GM12878 (cell line): Measurements from ENCODE around the gene MAML3.

Experiments used
- CREM ChIP-seq: IDR thresholded peaks from 2 replicates; pipeline ENCODE4 v1.6.1; 2014; ENCODE audit warnings: antibody characterized with exemption, low read depth
- CTCF ChIP-seq, 3 experiments: IDR thresholded peaks in 2 of 3; conservative IDR thresholded peaks in 1 of 3; 2 replicates each; pipeline ENCODE4 v1.5.1; 2011; ENCODE audit warnings: low read depth in 3 of 3, low read length in 3 of 3, mild to moderate bottlenecking in 3 of 3, control low read depth in 2 of 3, moderate library complexity in 2 of 3, inconsistent platforms in 1 of 3, mixed read lengths in 1 of 3; ENCODE audit not compliant: control insufficient read depth in 2 of 3, insufficient read depth in 1 of 3; ENCODE audit errors: extremely low read depth in 1 of 3
- POLR2A ChIP-seq: IDR thresholded peaks from 2 replicates; pipeline ENCODE4 v1.6.1; 2011; ENCODE audit warnings: low read depth, mild to moderate bottlenecking, low read length
- SP1 ChIP-seq: IDR thresholded peaks from one replicate; pipeline ENCODE4 v1.6.1; 2011; ENCODE audit warnings: low read depth, low read length
- ZNF384 ChIP-seq: IDR thresholded peaks from 2 replicates; pipeline ENCODE4 v1.6.1; 2012; ENCODE audit warnings: low read depth, mild to moderate bottlenecking, low read length, improper control_type of control experiment, borderline replicate concordance
- TF ChIP-seq, protein P1 (sequence below): fragments of 450-650 bp; IDR thresholded peaks from 2 replicates; pipeline ENCODE4 v1.6.1; 2017; ENCODE audit warnings: mild to moderate bottlenecking, moderate library complexity

DNA sequence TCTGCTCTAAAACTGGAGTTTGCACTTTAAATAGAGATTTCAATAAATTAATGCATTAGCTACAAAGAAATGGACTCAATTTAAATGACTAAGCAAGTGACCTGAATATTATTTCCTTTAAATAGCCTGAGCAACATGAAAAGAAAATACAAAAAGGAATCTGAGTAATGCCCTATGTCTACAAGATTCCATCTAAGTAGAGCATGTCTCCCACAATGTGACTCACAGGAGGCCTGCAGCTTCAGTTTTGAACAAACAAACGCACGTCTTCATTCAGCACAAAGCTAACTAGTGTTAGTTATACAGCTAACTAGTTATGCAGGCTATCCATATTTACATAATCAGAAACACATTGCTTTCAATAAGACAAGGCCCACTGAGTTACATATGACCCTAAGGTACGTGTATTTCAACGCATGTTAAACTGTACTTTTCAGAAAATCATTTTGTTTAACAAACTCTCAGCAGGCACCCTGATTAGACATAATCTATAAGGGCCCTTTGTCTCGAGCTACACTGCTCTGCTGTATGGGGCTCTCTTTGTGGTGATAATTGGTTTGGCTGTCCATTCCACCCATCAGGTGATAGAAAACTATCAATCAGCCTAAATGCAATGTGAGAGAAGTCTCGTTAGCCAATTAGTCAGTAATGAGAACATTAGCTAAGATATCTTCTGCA, 116.5 kb downstream of the MAML3 start:
- TF ChIP-seq, protein P1, sequence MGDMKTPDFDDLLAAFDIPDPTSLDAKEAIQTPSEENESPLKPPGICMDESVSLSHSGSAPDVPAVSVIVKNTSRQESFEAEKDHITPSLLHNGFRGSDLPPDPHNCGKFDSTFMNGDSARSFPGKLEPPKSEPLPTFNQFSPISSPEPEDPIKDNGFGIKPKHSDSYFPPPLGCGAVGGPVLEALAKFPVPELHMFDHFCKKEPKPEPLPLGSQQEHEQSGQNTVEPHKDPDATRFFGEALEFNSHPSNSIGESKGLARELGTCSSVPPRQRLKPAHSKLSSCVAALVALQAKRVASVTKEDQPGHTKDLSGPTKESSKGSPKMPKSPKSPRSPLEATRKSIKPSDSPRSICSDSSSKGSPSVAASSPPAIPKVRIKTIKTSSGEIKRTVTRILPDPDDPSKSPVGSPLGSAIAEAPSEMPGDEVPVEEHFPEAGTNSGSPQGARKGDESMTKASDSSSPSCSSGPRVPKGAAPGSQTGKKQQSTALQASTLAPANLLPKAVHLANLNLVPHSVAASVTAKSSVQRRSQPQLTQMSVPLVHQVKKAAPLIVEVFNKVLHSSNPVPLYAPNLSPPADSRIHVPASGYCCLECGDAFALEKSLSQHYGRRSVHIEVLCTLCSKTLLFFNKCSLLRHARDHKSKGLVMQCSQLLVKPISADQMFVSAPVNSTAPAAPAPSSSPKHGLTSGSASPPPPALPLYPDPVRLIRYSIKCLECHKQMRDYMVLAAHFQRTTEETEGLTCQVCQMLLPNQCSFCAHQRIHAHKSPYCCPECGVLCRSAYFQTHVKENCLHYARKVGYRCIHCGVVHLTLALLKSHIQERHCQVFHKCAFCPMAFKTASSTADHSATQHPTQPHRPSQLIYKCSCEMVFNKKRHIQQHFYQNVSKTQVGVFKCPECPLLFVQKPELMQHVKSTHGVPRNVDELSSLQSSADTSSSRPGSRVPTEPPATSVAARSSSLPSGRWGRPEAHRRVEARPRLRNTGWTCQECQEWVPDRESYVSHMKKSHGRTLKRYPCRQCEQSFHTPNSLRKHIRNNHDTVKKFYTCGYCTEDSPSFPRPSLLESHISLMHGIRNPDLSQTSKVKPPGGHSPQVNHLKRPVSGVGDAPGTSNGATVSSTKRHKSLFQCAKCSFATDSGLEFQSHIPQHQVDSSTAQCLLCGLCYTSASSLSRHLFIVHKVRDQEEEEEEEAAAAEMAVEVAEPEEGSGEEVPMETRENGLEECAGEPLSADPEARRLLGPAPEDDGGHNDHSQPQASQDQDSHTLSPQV: no peak
- TF ChIP-seq CTCF (IDR thresholded peaks at IDR 0.05 in 2 of 3, conservative IDR thresholded peaks at IDR 0.05 in 1 of 3; ENCODE audit: control insufficient read depth in 2 of 3, extremely low read depth in 1 of 3, insufficient read depth in 1 of 3, low read depth in 3 of 3, low read length in 3 of 3): no peak
- TF ChIP-seq ZNF384: no peak
- TF ChIP-seq SP1: no peak
- no peak for TF ChIP-seq POLR2A
- no peak for TF ChIP-seq CREM
